Stimulated activated CD8-positive, alpha-beta memory T cell treated with anti-CD3 and anti-CD28 coated beads, Interleukin-15, amount 100 ng/mL, for 24 hours (primary cell): ENCODE results near the gene POLR2A.
A peak's percentile ranks its signal among the peaks of the same experiment; 100 is the strongest.

ENCODE experiments used
- DNase-seq: peaks from one replicate; pipeline ENCODE4 v3.0.0-alpha.2; 2020; ENCODE audit warnings: low read depth

POLR2A gene

DNA sequence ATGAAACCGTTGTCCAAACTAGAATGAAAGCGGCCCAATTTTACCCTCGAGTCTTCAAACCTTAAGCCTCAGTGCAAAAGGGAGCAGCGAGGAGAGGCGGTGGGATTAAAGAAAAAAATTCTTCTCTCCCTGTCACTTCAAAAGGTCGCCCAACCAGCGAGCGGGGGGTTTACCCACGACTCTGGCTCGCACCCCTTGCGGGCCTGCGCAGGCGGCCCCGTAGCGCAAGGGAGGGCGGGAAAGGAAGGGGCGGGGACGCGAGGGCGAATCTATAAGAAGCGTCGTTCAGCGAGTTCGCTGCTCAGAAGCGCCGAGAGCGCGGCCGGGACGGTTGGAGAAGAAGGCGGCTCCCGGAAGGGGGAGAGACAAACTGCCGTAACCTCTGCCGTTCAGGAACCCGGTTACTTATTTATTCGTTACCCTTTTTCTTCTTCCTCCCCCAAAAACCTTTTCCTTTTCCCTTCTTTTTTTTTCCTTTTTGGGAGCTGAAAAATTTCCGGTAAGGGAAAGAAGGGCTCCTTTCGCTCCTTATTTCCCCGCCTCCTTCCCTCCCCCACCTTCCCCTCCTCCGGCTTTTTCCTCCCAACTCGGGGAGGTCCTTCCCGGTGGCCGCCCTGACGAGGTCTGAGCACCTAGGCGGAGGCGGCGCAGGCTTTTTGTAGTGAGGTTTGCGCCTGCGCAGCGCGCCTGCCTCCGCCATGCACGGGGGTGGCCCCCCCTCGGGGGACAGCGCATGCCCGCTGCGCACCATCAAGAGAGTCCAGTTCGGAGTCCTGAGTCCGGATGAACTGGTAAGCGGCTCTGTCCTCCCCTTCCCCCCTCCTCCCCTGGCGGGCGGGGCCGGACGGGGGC lies at the start of gene POLR2A:
Gene POLR2A, plus strand, starts transcription at position 300 of the 852 bp plus-strand sequence.
- peak; percentile 98 for DNase-seq

DNA sequence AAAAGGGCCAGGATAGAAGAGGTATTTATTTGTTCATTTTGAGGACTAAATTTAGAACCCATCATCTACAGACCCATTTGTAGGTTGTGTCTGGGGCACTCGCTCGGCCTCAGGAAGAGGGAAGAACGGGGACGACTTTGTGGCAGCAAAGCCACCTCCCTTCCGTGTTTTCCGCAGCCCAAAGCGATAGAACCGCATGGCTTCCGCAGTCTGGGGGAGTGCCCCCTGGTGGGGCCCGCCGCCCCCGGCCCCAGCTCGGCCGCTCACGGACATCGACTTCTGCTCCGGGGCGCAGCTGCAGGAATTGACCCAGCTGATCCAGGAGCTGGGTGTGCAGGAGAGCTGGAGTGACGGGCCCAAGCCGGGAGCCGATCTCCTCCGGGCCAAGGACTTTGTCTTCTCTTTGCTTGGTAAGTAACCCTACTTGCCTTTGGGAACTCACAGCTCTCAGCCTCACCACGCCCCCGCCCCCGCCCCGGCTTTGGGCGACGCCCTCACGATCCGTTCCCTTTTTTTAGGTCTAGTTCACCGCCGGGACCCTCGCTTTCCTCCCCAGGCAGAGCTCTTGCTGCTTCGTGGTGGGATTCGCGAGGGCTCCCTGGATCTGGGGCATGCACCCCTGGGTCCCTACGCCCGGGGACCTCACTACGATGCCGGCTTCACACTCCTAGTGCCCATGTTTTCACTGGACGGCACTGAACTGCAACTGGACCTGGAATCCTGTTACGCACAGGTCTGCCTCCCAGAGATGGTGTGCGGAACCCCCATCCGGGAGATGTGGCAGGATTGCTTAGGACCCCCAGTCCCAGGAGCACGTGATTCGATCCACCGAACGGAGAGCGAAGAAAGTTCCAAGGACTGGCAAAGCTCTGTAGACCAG lies 48.2 kb upstream of the POLR2A start:
- DNase-seq: peak; percentile 21

- peak; percentile 63 for DNase-seq
These were observed 47.4 kb upstream of the POLR2A start for GRCh38 chr17:7436556-7437368.

DNA sequence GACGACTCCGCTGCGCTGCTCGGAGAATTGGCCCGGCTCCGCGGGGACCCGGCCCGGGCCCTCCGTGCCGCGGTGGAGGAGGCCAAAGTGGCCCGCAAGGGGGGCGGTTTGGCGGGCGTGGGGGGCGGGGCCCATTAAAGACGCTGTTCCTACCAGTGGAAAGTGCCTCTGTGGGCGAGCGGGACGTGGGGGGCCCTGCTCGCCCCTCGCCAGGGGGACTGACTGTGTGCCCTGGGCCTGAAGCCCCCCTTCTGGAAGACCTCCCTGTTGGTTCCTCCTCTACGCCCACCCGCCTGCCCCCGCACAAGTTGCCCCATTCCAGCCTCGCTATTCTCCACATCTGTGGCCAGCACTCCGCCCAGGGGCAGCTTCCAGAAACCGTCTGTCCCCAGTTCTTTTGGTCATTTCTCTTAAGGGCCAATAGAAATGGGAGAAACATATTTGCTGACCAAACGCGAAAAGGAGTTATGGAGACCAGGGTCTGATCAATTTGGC lies 46.8 kb upstream of the POLR2A start:
- DNase-seq: no peak

DNA sequence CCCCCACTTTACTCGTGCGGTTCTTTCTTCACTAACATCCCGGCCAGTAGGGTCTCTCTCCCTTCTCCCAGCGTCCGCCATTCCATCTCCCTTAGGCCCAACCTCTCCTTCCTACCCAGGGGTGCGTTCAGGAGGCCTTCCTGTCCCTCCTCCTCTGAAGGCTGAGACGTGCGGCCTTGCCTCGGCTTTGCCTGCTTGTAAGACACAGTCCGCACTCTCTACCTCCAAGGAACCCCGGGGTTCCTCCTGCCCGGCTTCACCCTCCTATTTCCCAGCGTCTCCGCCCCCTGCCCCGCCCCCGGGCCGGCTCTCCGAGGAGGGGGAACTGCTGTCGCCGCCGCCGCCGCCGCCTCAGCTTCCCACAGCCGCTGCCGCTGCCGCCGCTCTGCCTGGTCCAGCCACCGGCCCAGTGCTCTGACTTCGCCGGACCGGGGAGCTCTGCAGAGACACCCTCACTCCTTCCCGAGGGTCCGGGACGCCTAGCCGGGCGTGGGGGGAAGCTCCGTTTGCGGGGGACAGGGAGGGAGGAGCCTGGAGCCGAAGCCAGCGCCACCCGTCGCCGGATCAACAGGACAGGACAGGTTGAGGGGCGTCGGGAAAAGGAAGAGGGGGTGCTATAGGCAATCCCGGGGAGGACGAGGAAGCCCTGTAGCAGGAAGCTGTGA lies 46.1 kb upstream of the POLR2A start:
- DNase-seq: peak; percentile 21

DNA sequence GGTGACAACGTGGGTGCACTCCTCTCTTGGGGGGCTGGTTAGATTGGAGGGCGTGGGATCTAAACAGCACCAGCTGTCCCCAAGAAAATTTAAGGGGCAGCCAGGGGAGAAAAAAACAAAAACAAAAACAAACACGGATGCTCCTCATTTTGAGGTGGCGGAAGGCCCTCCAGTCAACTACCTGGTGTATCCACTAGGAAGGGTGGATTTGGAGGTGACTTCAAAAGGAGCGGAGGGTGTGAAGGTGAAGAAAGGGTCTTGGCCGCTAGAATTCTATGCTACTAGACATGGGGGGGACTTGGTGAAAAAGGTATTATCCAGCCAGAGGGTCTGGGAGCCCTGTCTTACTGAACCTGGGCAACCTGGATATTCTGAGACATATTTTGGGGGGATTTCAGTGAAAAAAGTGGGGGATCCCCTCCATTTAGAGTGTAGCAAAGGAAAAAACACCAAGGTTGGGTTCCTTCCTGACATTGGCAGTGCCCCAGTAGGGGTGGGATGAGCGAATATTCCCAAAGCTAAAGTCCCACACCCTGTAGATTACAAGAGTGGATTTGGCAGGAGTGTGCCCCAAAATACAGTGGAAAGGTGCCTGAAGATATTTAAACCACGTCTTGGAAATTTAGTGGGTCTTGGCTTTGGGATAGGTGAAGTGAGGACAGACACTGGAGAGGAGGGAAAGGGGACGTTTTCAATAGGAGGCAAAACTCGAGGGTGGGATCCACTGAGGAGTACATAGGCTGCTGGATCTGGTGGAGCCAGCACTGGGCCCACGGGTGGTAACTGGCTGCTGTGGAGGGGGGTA lies 45.3 kb upstream of the POLR2A start:
- no peak for DNase-seq

DNA sequence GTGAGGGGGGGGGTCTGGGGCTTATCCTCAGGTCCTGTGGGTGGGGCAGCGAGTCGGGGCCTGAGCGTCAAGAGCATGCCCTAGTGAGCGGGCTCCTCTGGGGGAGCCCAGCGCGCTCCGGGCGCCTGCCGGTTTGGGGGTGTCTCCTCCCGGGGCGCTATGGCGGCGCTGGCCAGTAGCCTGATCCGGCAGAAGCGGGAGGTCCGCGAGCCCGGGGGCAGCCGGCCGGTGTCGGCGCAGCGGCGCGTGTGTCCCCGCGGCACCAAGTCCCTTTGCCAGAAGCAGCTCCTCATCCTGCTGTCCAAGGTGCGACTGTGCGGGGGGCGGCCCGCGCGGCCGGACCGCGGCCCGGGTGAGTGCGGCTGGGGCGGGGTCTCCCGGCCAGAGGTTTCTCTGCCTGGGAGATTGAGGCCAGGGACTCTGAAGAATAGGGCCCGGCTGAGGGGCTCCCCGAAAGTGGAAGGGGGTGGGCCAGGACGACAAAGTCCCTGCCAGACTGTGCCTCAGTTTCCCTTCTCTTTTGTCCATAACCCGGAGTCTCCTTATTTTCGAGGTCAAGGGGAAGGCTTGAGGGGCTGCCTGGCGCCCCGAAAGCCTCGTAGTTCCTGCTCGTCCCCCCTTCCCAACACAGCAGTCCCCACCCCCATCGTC lies 44.6 kb upstream of the POLR2A start, which contains the start of gene FGF11:
Gene FGF11, plus strand, starts transcription at position 51 of the 651 bp plus-strand sequence. Its CDS starts 109 bp downstream, at position 160.
- no peak for DNase-seq

- DNase-seq: no peak
These were observed 43.9 kb upstream of the POLR2A start for GRCh38 chr17:7440113-7440833.

DNA sequence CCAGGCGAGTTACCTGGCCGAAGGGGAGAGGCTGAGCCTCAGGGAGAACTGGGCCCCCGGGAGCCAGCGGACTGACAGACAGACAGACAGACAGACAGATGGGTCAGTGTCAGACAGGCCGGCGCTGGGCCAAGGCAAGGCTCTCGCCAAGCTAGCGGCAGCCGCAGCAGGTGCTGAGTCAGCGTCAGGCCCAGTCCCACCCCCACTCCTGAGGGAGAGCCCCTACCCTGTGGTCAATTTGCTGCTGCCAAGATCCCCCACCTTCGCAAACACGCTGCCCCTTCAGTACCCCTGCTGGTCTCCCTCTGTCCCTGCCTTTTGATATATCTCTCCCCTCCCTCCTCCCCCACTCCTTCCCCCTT lies 43.4 kb upstream of the POLR2A start:
- no peak for DNase-seq

DNA sequence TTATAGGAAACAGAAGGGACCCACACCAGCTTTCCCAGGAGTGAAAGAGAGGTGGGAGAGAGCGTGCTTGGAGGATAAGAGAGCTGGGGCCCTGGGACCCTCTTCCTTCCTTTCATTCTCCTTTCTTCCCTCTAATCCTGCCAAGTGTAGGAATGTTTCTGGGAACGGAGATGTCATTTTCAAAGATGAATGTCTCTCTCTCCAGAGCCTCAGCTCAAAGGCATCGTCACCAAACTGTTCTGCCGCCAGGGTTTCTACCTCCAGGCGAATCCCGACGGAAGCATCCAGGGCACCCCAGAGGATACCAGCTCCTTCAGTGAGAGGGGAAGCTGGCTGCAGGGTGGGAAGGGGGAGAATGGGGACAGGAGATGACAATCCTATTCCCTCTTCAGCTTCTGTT lies 42.9 kb upstream of the POLR2A start:
- no peak for DNase-seq

GRCh38 chr17:7442142-7442541 lies 42.0 kb upstream of the POLR2A start:
- no peak for DNase-seq

GRCh38 chr17:7443499-7444485 lies 40.4 kb upstream of the POLR2A start:
- no peak for DNase-seq

DNA sequence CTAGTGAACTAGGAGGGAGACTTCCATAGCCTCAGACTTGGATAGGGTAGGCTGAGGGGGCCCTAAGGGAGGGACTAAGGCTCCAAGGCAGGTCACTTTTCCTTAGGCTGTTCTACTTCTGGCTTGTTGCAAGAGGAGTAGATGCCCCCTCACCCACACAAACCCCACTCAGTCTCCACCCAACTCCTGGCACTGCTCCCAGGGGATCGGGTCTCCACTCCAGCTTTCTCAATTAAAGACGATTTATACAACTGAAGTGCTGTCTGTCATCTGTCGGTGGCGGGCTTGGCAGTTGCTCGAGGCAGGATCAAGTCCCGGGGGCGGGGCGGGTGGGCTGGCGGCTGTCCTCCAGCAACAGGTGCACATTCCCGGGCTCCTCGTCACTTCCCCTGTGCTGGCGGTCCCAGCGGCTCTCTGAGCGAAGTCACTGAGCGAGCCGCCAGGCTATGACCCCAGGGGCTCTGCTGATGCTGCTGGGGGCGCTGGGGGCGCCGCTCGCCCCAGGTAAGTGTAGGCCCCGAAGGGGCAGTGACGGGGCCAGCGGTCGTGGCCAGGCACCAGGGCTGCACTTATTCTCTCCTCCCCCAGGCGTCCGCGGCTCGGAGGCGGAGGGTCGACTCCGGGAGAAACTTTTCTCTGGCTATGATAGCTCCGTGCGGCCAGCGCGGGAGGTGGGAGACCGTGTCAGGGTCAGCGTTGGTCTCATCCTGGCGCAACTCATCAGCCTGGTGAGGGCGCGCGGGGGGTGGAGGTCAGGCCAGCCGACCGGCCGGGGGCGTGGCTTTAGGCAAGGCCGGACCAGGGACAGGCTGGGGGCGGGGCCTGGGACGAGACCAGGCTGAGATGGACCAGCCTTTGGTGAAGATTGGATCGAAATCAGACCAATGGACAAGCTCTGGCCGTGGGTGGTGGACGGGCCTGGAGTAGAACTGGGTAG lies 39.2 kb upstream of the POLR2A start, which contains the start of gene CHRNB1:
Gene CHRNB1, plus strand, starts transcription at position 380 of the 937 bp plus-strand sequence. Its CDS starts 67 bp downstream, at position 447.
- DNase-seq: no peak

- DNase-seq: no peak
These were observed 38.6 kb upstream of the POLR2A start for GRCh38 chr17:7445619-7445968.

DNA sequence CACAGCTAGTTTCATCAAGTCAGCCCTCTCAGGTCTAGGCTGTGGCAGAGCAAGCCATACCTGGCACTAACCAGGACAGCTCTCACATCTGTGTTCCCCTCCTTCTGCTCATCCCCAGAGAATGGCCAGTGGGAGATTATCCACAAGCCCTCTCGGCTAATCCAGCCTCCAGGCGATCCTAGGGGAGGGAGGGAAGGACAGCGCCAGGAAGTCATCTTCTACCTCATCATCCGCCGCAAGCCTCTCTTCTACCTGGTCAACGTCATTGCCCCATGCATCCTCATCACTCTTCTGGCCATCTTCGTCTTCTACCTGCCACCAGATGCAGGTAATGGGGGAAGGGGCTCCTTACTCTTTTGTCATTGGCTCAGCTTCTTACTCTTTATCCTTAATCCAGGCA lies 35.7 kb upstream of the POLR2A start:
- no peak for DNase-seq

- no peak for DNase-seq
These were observed 24.1 kb upstream of the POLR2A start for GRCh38 chr17:7459961-7460545.
